ENCODE measurements around the gene WSB1. TPM values are rescaled to one million over a fixed set of nuclear protein-coding genes. Genes with fewer than 3 reads are reported as not detected.

The WSB1 gene
- total and polyA plus RNA-seq, 9 of the 15 experiments (the other 6 are each of a cell fraction or from before 2014, with no cell fraction given), result 22.8 to 229 (median 81.1) TPM

- TF ChIP-seq NR0B1 (IDR thresholded peaks at IDR 0.05; ENCODE audit: partially characterized antibody) (no peak), ZNF263 (CRISPR knock-in tag; IDR thresholded peaks at IDR 0.05; ENCODE audit: borderline replicate concordance) (no peak)
Observed at GRCh38 chr17:27319541-27320221, 25.8 kb downstream of the WSB1 start (continued).

GRCh38 chr17:27320222-27320560 lies 26.3 kb downstream of the WSB1 start:
- WGBS (ENCODE audit: insufficient coverage, low coverage, missing lambda C conversion rate), result 76% methylated on average over 4 of the region's 4 CpGs
- Histone ChIP-seq H3K4me3 (no peak overlapping the region), H3K27ac (ENCODE audit: extremely low read depth, low read depth, low read length) (no peak overlapping the region), H3K9me1 (ENCODE audit: control insufficient read depth, insufficient read depth, low read length) (no peaks in the 10 kb centered on the region), H3K4me1 (replicated peaks in 1 of 2; ENCODE audit: control insufficient read depth in 2 of 2, insufficient read depth in 2 of 2, low read length in 2 of 2) (peaks cover 7 to 13% of the 10 kb centered on the region in 2 experiments; a peak in 4 of 5 replicates), H4K20me1 (replicated peaks; ENCODE audit: control insufficient read depth, insufficient read depth, low read length) (no peaks in the 10 kb centered on the region), H3K9me3 (replicated peaks; ENCODE audit: control insufficient read depth, insufficient read depth, low read depth, low read length) (no peaks in the 10 kb centered on the region), H3K9ac (ENCODE audit: insufficient read depth in 1 of 2, low read depth in 2 of 2, low read length in 2 of 2) (no peak overlapping the region), H3K79me2 (ENCODE audit: control insufficient read depth, insufficient read depth, low read length) (no peaks in the 10 kb centered on the region), H3K27me3 (ENCODE audit: control insufficient read depth in 2 of 2, insufficient read depth in 2 of 2, low read length in 2 of 2) (no peaks in the 10 kb centered on the region), H3K4me2 (ENCODE audit: insufficient read depth, low read length) (no peak overlapping the region), H3K36me3 (ENCODE audit: control insufficient read depth, insufficient read depth, low read length) (peaks cover 29% of the 10 kb centered on the region), H2AFZ (ENCODE audit: low read depth, low read length) (no peak overlapping the region)
- BruUV-seq (replicated peaks), result no TSS peak
- TF ChIP-seq NFIX (CRISPR knock-in tag; IDR thresholded peaks at IDR 0.05; ENCODE audit: low read depth) (no peak), ETV6 (IDR thresholded peaks at IDR 0.05; ENCODE audit: borderline replicate concordance in 1 of 2, low read depth in 2 of 2, low read length in 1 of 2) (no peak), ETV6 (CRISPR knock-in tag; IDR thresholded peaks at IDR 0.05; ENCODE audit: borderline replicate concordance) (no peak), HCFC1 (IDR thresholded peaks at IDR 0.05; ENCODE audit: low read depth, low read length) (no peak), NCOA4 (IDR thresholded peaks at IDR 0.05; ENCODE audit: partially characterized antibody) (no peak), E2F6 (IDR thresholded peaks at IDR 0.05; ENCODE audit: borderline replicate concordance in 1 of 2, extremely low read depth in 1 of 2, insufficient read depth in 1 of 2, insufficient read length in 1 of 2, low read depth in 1 of 2, low read length in 1 of 2, poor library complexity in 1 of 2, severe bottlenecking in 1 of 2) (no peak), USF2 (CRISPR knock-in tag; IDR thresholded peaks at IDR 0.05) (no peak), WHSC1 (IDR thresholded peaks at IDR 0.05; ENCODE audit: low read length) (no peak)
- no peak for FAIRE-seq
- POLR2A ChIA-PET, result interaction anchor here (0.6 to 8.3 kb wide), 10 partner anchors 8 to 1096 kb away, joined by 3 to 88 read pairs (median 4); partner anchors contain the start of gene WSB1
- no peak for ATAC-seq
- in situ Hi-C loops (cut with MboI) (no loop called here), intact Hi-C loops (cut with micrococcal nuclease) (loop anchor here (5.0 kb wide), 1 partner anchor 73 kb away; no protein-coding TSS in a partner anchor)
- no peak for DNase-seq (ENCODE audit: extremely low read depth in 1 of 4, low spot score in 3 of 4)
- CTCF ChIA-PET (ENCODE audit: low intra/inter-chr PET ratio), result no interaction called here
